Osteoblast (primary cell): ENCODE data around the gene ABLIM1. TPM values are rescaled to one million over a fixed set of nuclear protein-coding genes. Genes with fewer than 3 reads are reported as not detected.

Source experiments
- DNase-seq: peaks from one replicate; pipeline ENCODE4 v3.0.0; 2011; ENCODE audit warnings: low spot score, mixed read lengths; ENCODE audit not compliant: insufficient read length; ENCODE audit errors: missing footprints
- H2AFZ ChIP-seq: 2 replicates; pipeline ENCODE4 v1.6.0; 2011; ENCODE audit warnings: mild to moderate bottlenecking, low read length
- H3K27ac ChIP-seq: 2 replicates; pipeline ENCODE4 v1.5.1; 2011; ENCODE audit warnings: mild to moderate bottlenecking, low read depth, low read length, moderate library complexity
- H3K27me3 ChIP-seq: 2 replicates; pipeline ENCODE4 v1.6.0; 2012; ENCODE audit warnings: mild to moderate bottlenecking, control low read depth, inconsistent platforms, low read length, moderate library complexity; ENCODE audit not compliant: insufficient read depth
- H3K36me3 ChIP-seq: 2 replicates; pipeline ENCODE4 v1.5.1; 2011; ENCODE audit warnings: mild to moderate bottlenecking, low read length, control low read depth, moderate library complexity; ENCODE audit not compliant: insufficient read depth
- H3K4me1 ChIP-seq: 2 replicates; pipeline ENCODE4 v1.5.1; 2011; ENCODE audit warnings: mild to moderate bottlenecking, low read length, control low read depth, moderate library complexity; ENCODE audit not compliant: insufficient read depth
- H3K4me2 ChIP-seq: 2 replicates; pipeline ENCODE4 v1.6.0; 2011; ENCODE audit warnings: mild to moderate bottlenecking, low read length; ENCODE audit not compliant: insufficient read depth
- H3K4me3 ChIP-seq: fragments of 200-600 bp; sonication (generic); 3 replicates; pipeline ENCODE4 v1.5.1; 2012; ENCODE audit warnings: mild to moderate bottlenecking, low read length, inconsistent platforms; ENCODE audit not compliant: insufficient read depth
- H3K79me2 ChIP-seq: 2 replicates; pipeline ENCODE4 v1.6.0; 2012; ENCODE audit warnings: mild to moderate bottlenecking, low read length, control low read depth, inconsistent platforms; ENCODE audit not compliant: insufficient read depth
- H3K9me3 ChIP-seq: 2 replicates; pipeline ENCODE4 v1.5.1; 2011; ENCODE audit warnings: low read depth, low read length, control low read depth
- H4K20me1 ChIP-seq: 2 replicates; pipeline ENCODE4 v1.6.0; 2012; ENCODE audit warnings: mild to moderate bottlenecking, low read length, control low read depth; ENCODE audit not compliant: insufficient read depth
- CTCF ChIP-seq: IDR thresholded peaks from 2 replicates; pipeline ENCODE4 v1.5.1; 2011; ENCODE audit warnings: mild to moderate bottlenecking, low read depth, low read length, moderate library complexity; ENCODE audit errors: extremely low read depth
- total RNA-seq: library from RNA; depleted of rRNA; stranded (reverse); fragments of >200 nt; gene quantifications from 2 replicates; pipeline ENCODE4 v1.2.3, GENCODE V29; 2012

ABLIM1 gene
- total RNA-seq, 1 donor, result 11.2 TPM

- Histone ChIP-seq H3K4me2 (no peak overlapping the region), H2AFZ (no peak overlapping the region), H4K20me1 (no peaks in the 10 kb centered on the region), H3K4me3 (no peak overlapping the region), H3K27ac (no peak overlapping the region), H3K4me1 (no peaks in the 10 kb centered on the region), H3K27me3 (no peaks in the 10 kb centered on the region), H3K36me3 (no peaks in the 10 kb centered on the region), H3K9me3 (no peaks in the 10 kb centered on the region), H3K79me2 (no peaks in the 10 kb centered on the region)
- no peak for DNase-seq
- no peak for TF ChIP-seq CTCF
These were observed 209.2 kb downstream of the ABLIM1 start for GRCh38 chr10:114448897-114449296.

- TF ChIP-seq CTCF, result no peak
- Histone ChIP-seq H3K4me2 (no peak overlapping the region), H3K4me3 (no peak overlapping the region), H3K79me2 (no peaks in the 10 kb centered on the region), H3K27ac (no peak overlapping the region), H2AFZ (no peak overlapping the region), H3K27me3 (no peaks in the 10 kb centered on the region), H3K4me1 (no peaks in the 10 kb centered on the region), H4K20me1 (no peaks in the 10 kb centered on the region), H3K9me3 (no peaks in the 10 kb centered on the region), H3K36me3 (no peaks in the 10 kb centered on the region)
- peak; percentile 60 for DNase-seq
These were observed 212.7 kb downstream of the ABLIM1 start for GRCh38 chr10:114445332-114445731.

GRCh38 chr10:114444819-114445218 is 213.3 kb downstream of the ABLIM1 start:
- no peaks in the 10 kb centered on the region for H4K20me1 ChIP-seq
- no peaks in the 10 kb centered on the region for H3K4me1 ChIP-seq
- no peak overlapping the region for H3K27ac ChIP-seq
- no peaks in the 10 kb centered on the region for H3K9me3 ChIP-seq
- DNase-seq, result no peak
- TF ChIP-seq CTCF, result no peak
- no peaks in the 10 kb centered on the region for H3K27me3 ChIP-seq
- H3K4me2 ChIP-seq, result no peak overlapping the region
- no peaks in the 10 kb centered on the region for H3K79me2 ChIP-seq
- H3K36me3 ChIP-seq, result no peaks in the 10 kb centered on the region
- no peak overlapping the region for H3K4me3 ChIP-seq
- H2AFZ ChIP-seq, result no peak overlapping the region

GRCh38 chr10:114442091-114442630 is 215.9 kb downstream of the ABLIM1 start:
- Histone ChIP-seq H4K20me1 (no peaks in the 10 kb centered on the region), H3K4me2 (no peak overlapping the region), H3K4me3 (no peak overlapping the region), H2AFZ (no peak overlapping the region), H3K9me3 (no peaks in the 10 kb centered on the region), H3K4me1 (no peaks in the 10 kb centered on the region), H3K27ac (no peak overlapping the region), H3K79me2 (no peaks in the 10 kb centered on the region), H3K27me3 (no peaks in the 10 kb centered on the region), H3K36me3 (no peaks in the 10 kb centered on the region)
- no peak for DNase-seq
- TF ChIP-seq CTCF, result no peak
